Endothelial cell (in vitro differentiated cells): Measurements from ENCODE around the gene MYZAP. TPM values are rescaled to one million over a fixed set of nuclear protein-coding genes. Genes with fewer than 3 reads are reported as not detected.

ENCODE experiments used
- DNase-seq: peaks from one replicate; pipeline ENCODE4 v3.0.0; 2021; ENCODE audit warnings: low spot score
- H3K27ac Mint-ChIP-seq: one replicate; pipeline ENCODE4 v1.8.0; 2021; ENCODE audit warnings: mixed read lengths, inconsistent platforms; ENCODE audit not compliant: unreplicated experiment
- H3K27me3 Mint-ChIP-seq: one replicate; pipeline ENCODE4 v1.8.0; 2021; ENCODE audit warnings: mild to moderate bottlenecking, moderate library complexity, mixed read lengths, inconsistent platforms; ENCODE audit not compliant: unreplicated experiment
- H3K36me3 Mint-ChIP-seq: one replicate; pipeline ENCODE4 v1.8.0; 2021; ENCODE audit warnings: mild to moderate bottlenecking, low read depth, mixed read lengths, inconsistent platforms; ENCODE audit not compliant: unreplicated experiment
- H3K4me1 Mint-ChIP-seq: one replicate; pipeline ENCODE4 v1.8.0; 2021; ENCODE audit warnings: mild to moderate bottlenecking, mixed read lengths, inconsistent platforms; ENCODE audit not compliant: unreplicated experiment
- H3K4me3 Mint-ChIP-seq: one replicate; pipeline ENCODE4 v1.8.0; 2021; ENCODE audit warnings: mild to moderate bottlenecking, mixed read lengths, inconsistent platforms; ENCODE audit not compliant: unreplicated experiment
- H3K9me3 Mint-ChIP-seq: one replicate; pipeline ENCODE4 v1.8.0; 2021; ENCODE audit warnings: mixed read lengths, inconsistent platforms; ENCODE audit not compliant: unreplicated experiment
- long read RNA-seq: library from polyadenylated mRNA; unstranded; transcript quantifications from one replicate; pipeline ENCODE4 v2.0.0, GENCODE V29; 2020; ENCODE audit not compliant: unreplicated experiment
- total RNA-seq: library from RNA; stranded (reverse); fragmentation: NEBNext Ultra II Directional; extraction: Animal tissue kit (Norgen Biotek cat#: 25700); gene quantifications from one replicate; pipeline ENCODE4 v1.2.1, GENCODE V29; 2021; ENCODE audit not compliant: unreplicated experiment
- TF ChIP-seq, protein P1 (sequence below): fragments of 200-600 bp; sonication (generic); IDR thresholded peaks from one replicate; pipeline ENCODE4 v1.5.0; 2021; ENCODE audit warnings: antibody characterized with exemption; ENCODE audit not compliant: unreplicated experiment

The MYZAP gene, protein sequence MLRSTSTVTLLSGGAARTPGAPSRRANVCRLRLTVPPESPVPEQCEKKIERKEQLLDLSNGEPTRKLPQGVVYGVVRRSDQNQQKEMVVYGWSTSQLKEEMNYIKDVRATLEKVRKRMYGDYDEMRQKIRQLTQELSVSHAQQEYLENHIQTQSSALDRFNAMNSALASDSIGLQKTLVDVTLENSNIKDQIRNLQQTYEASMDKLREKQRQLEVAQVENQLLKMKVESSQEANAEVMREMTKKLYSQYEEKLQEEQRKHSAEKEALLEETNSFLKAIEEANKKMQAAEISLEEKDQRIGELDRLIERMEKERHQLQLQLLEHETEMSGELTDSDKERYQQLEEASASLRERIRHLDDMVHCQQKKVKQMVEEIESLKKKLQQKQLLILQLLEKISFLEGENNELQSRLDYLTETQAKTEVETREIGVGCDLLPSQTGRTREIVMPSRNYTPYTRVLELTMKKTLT
- 55.3 TPM for total RNA-seq
- long read RNA-seq, transcript MYZAP-201 (13 exons, 2,361 nt): major isoform, 41 of 43 reads
- long read RNA-seq, partial matches to known transcripts: 0 of 43 reads
- long read RNA-seq, other reads (novel, unspliced or antisense): 1 of 43 reads

DNA sequence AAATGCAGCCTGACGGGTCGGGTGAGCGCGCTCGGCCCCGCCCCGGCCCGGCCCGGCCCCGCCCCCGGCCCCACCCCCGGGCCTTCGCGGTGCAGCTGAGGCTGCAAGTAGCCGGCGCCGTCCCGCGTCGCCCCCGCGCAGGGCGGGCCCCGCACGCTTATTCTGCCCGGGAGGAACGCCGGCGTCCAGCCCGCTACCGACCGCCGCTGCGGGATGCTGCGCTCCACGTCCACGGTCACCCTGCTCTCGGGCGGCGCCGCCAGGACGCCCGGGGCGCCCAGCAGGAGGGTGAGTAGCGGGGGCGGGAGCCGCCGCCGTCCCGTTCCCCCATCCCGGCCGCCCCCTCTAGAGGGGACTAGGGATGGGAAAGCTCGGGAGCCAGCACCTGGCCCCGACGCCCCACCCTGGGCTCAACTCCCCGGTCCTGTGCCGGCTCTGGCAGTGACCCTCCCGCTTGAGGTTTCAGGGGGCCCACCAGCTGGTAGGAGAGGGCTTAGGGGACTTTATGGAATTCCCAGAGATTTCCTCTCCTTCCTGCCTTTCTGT is at the start of gene MYZAP:
Gene MYZAP (plus strand): TSS at position 83 of the 546 bp plus-strand sequence. CDS start 131 bp downstream, at position 214.
- Mint-ChIP-seq H3K4me3 (peak within 1 kb of the TSS; percentile 92), H3K36me3 (peaks cover 17% of the 10 kb centered on the region), H3K27ac (no peak within 1 kb of the TSS), H3K4me1 (peaks cover 58% of the 10 kb centered on the region), H3K27me3 (peaks cover 7% of the 10 kb centered on the region), H3K9me3 (no peaks in the 10 kb centered on the region)
- DNase-seq: peak; percentile 46
- TF ChIP-seq, protein P1, sequence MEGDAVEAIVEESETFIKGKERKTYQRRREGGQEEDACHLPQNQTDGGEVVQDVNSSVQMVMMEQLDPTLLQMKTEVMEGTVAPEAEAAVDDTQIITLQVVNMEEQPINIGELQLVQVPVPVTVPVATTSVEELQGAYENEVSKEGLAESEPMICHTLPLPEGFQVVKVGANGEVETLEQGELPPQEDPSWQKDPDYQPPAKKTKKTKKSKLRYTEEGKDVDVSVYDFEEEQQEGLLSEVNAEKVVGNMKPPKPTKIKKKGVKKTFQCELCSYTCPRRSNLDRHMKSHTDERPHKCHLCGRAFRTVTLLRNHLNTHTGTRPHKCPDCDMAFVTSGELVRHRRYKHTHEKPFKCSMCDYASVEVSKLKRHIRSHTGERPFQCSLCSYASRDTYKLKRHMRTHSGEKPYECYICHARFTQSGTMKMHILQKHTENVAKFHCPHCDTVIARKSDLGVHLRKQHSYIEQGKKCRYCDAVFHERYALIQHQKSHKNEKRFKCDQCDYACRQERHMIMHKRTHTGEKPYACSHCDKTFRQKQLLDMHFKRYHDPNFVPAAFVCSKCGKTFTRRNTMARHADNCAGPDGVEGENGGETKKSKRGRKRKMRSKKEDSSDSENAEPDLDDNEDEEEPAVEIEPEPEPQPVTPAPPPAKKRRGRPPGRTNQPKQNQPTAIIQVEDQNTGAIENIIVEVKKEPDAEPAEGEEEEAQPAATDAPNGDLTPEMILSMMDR: no peak

DNA sequence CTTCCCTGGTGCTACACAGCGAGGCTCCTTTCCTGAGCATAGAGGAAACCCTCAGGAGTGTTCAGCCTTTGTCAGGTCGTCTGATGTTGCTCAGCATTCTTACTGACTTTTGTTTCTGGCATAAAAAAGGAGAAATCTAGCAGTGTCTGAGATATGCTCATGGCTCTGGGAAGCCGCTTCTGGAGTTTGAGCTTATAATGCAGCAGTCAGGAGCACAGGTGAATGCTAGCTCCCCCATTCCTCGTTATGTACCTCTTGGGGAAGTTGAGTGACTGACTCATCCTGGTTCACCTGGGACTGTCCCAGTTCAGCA is 49.2 kb upstream of the MYZAP start:
- H3K27me3 Mint-ChIP-seq: peaks cover 7% of the 10 kb centered on the region
- TF ChIP-seq, protein P1: no peak
- H3K27ac Mint-ChIP-seq: no peak overlapping the region
- H3K4me3 Mint-ChIP-seq: no peak overlapping the region
- H3K9me3 Mint-ChIP-seq: no peaks in the 10 kb centered on the region
- H3K4me1 Mint-ChIP-seq: no peaks in the 10 kb centered on the region
- peaks cover 75% of the 10 kb centered on the region for H3K36me3 Mint-ChIP-seq
- no peak for DNase-seq

DNA sequence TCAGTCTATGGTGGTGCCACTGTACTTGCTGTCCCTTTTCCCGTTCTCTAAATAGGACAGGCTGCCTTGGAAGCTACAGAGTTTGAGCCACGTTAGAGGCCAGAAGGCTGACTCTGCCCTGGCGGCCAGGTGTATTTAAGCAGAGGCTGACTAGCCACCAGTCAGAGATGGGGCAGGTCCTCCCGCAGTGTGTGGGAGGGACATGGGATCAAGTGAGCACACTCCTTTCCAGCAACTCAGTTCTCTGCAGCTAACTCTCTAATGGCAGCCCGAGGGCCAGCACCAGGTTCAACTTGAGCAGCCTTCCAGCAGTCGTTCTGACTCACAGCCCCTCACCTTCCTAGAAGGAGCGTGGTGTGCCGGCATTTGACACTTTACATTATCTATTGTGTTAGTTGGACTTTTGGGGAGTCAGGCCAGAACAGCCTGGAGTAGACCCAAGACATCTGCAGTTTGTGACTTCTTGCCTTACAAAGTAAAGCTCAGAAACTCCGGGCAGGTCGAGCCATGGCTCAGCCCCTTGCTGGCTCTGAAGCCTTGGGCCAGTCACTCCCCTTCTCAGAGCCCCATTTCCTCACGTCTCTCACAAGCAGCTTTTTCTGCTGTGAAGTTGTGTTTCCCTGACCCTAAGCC is 46.7 kb upstream of the MYZAP start:
- H3K27me3 Mint-ChIP-seq: peaks cover 10% of the 10 kb centered on the region
- DNase-seq: no peak
- no peak overlapping the region for H3K27ac Mint-ChIP-seq
- H3K4me3 Mint-ChIP-seq: no peak overlapping the region
- H3K9me3 Mint-ChIP-seq: no peaks in the 10 kb centered on the region
- H3K4me1 Mint-ChIP-seq: peaks cover 13% of the 10 kb centered on the region
- peaks cover 79% of the 10 kb centered on the region for H3K36me3 Mint-ChIP-seq
- TF ChIP-seq, protein P1: no peak

DNA sequence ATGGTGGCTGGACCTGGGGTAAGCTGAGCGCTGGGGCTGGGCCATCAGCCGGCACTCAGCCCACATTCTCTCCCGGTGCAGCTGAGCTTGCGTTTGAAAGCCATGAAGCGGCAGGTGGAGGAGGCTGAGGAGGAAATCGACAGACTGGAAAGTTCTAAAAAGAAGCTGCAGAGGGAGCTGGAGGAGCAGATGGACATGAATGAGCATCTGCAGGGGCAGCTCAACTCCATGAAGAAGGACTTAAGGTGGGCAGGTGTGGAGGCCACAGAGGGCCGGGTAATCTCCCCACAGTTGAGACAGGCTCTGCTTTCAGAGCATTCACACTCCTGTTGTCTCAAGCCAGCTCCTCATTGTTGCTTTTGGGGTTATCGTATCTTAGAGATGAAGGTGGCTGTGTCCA is 45.7 kb upstream of the MYZAP start:
- Mint-ChIP-seq H3K9me3 (no peaks in the 10 kb centered on the region), H3K4me3 (peak overlapping the region; percentile 21), H3K27me3 (peaks cover 10% of the 10 kb centered on the region), H3K4me1 (peaks cover 20% of the 10 kb centered on the region), H3K27ac (peak overlapping the region; percentile 48), H3K36me3 (peaks cover 75% of the 10 kb centered on the region)
- DNase-seq: no peak
- TF ChIP-seq, protein P1: no peak
